ENCODE data around the gene SLC26A9.

- TF ChIP-seq, protein P1, sequence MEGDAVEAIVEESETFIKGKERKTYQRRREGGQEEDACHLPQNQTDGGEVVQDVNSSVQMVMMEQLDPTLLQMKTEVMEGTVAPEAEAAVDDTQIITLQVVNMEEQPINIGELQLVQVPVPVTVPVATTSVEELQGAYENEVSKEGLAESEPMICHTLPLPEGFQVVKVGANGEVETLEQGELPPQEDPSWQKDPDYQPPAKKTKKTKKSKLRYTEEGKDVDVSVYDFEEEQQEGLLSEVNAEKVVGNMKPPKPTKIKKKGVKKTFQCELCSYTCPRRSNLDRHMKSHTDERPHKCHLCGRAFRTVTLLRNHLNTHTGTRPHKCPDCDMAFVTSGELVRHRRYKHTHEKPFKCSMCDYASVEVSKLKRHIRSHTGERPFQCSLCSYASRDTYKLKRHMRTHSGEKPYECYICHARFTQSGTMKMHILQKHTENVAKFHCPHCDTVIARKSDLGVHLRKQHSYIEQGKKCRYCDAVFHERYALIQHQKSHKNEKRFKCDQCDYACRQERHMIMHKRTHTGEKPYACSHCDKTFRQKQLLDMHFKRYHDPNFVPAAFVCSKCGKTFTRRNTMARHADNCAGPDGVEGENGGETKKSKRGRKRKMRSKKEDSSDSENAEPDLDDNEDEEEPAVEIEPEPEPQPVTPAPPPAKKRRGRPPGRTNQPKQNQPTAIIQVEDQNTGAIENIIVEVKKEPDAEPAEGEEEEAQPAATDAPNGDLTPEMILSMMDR (IDR thresholded peaks at IDR 0.05): no peak
- TF ChIP-seq SIN3A (IDR thresholded peaks at IDR 0.05; ENCODE audit: borderline replicate concordance, low read depth, low read length) (no peak), GABPA (IDR thresholded peaks at IDR 0.05; ENCODE audit: low read depth) (no peak), TAF1 (IDR thresholded peaks at IDR 0.05; ENCODE audit: borderline replicate concordance, low read depth, low read length) (no peak), CHD2 (IDR thresholded peaks at IDR 0.05; ENCODE audit: low read length, partially characterized antibody) (no peak), MAX (IDR thresholded peaks at IDR 0.05; ENCODE audit: low read depth) (no peak), POLR2AphosphoS5 (IDR thresholded peaks at IDR 0.05; ENCODE audit: low read depth, low read length) (no peak), FOXJ3 (CRISPR knock-in tag; IDR thresholded peaks at IDR 0.05) (no peak), RXRA (IDR thresholded peaks at IDR 0.05; ENCODE audit: borderline replicate concordance, low read depth) (no peak), RCOR1 (IDR thresholded peaks at IDR 0.05; ENCODE audit: low read length) (no peak)
- TF ChIP-seq, protein P2, sequence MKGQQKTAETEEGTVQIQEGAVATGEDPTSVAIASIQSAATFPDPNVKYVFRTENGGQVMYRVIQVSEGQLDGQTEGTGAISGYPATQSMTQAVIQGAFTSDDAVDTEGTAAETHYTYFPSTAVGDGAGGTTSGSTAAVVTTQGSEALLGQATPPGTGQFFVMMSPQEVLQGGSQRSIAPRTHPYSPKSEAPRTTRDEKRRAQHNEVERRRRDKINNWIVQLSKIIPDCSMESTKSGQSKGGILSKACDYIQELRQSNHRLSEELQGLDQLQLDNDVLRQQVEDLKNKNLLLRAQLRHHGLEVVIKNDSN (IDR thresholded peaks at IDR 0.05; ENCODE audit: borderline replicate concordance, low read depth): no peak
These were observed 25.6 kb downstream of the SLC26A9 start for GRCh38 chr1:205917466-205918238.
